HG03108 (cell line): Measurements from ENCODE around the gene UTP11.

Experiments used
- ATAC-seq: cut with Tn5 transposase; IDR thresholded peaks from one replicate; pipeline ENCODE4 v1.9.1; 2021; ENCODE audit warnings: moderate library complexity; ENCODE audit not compliant: unreplicated experiment

The UTP11 gene

DNA sequence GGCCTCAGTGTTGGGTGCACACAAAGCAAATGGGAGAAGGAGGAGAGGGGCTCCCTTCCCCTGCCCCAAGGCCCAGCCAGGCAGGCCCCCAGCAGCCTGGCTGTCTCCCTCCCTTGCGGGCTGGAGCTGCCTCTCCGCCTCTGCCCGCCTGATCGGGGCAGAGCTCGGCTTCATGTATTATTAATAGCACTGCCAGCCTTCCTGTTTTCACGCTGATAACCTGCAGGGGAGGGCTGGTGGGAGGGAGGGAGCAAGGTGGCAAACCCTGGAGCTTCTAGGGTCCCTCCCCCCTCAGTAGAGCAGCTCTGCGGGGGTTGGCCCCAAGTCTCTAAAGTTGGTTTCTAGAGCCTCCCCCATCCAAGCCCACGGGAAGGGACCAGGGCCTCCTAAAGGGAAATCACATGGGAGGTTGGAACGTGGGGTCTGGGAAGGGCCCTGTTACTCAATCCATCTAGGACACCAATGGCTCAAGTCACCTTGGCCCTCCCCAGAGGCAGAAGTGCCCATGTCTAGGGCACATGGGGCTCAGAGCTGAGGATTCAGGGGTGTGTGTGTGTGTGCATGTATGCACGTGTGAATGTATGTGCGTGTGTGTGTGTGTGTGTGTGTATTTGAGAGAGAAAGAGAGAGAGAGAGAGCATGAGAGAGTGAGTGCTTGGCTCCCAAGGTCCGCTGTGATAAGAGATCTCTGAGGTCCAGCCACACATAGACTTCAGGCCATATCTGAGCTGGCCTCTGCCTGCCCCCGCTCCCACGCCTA lies 55.9 kb downstream of the UTP11 start:
- ATAC-seq, result no peak

- no peak for ATAC-seq
These were observed 56.4 kb downstream of the UTP11 start for GRCh38 chr1:38068980-38069340.

DNA sequence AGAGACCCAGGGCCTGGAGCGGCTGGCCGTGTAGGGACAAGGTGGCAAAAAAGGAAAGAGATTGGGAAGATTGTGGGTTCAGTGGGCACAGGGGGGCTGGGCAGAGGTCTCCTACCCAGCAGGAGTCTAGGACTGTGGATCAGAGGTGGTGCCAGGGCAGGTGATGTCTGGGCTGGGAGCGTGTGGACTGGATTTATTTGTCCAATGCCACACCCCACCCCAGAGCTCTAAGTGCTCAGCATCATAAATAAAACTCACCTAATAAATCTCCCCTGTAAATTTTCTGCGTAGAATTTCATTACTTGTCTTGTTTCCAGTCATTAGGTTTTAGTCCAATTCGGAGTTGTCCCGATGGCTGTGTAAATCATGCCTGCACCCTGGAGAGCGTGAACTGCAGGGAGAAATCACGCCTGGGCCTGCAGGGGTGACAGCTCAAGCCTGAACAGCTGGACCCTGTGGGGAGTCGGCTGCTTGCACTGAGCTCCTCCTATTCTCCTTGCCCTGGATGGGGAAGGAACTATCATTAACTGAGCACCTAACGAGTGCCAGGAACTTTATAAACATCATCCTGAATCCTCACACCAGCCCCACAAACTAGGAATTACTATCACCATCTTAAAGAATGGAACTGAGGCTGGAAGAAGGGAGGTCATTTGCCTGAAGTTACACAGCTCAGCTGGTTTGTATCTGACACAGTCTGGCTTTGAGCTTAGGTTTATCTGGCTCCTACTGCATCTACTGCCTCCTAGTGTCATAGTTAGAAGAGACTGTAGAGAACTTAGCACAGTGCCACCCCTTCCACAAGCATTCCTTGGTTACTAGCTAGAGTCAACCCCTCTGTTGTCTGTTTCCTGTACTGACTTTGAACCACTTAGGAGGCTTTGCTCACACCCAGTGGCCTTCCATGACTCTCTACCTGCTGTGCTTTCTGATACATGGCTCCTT lies 59.0 kb downstream of the UTP11 start:
- ATAC-seq, result no peak

- no peak for ATAC-seq
These were observed 60.3 kb downstream of the UTP11 start for GRCh38 chr1:38072858-38073257.

DNA sequence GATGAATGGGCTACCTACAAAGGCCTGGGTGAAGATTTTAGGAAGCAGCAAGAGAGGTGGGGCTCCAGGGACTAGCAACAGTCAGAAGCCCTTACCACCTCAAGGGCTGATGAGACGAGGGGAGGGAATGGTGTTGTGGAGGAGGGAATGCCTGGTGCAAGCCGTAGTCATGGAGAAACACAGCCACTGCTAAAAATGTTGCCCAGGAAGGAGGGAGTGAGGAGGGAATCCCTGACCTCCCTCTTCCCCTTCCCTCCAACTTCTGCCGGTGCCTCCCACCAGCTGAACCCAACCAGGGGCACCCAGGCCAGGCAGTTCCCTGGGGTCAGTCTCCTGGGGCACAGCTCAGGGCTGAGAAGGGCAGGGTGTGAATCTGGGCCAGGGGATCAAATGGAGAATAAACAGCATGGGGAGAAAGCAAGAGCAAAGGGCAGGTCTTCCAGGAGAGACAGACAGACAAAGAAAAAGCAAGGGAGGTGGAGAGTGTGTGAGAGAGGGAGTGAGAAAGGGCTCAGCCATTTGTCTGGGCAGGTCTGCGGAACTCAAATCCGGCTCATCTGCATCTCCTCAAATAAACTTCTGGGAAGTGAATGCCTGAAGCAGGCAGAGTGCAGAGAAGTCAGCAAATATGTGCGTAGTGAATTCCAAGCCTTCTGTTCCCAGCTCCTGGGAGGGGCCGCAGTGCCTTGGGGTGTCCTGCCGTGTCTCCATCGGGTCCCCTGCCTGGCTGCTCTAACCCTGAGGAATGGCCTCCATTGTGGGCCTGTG lies 61.2 kb downstream of the UTP11 start:
- ATAC-seq, result no peak

- ATAC-seq, result no peak
These were observed 61.8 kb downstream of the UTP11 start for GRCh38 chr1:38074302-38074677.
